ENCODE measurements around the gene HOXA1.

HOXA1 gene

GRCh38 chr7:27095897-27096767 lies at the start of gene HOXA1:
HOXA1 (minus strand) TSS chr7:27096000; CDS start chr7:27095912, 88 bp downstream.
- DNase-seq, result peak; percentile 97

DNA sequence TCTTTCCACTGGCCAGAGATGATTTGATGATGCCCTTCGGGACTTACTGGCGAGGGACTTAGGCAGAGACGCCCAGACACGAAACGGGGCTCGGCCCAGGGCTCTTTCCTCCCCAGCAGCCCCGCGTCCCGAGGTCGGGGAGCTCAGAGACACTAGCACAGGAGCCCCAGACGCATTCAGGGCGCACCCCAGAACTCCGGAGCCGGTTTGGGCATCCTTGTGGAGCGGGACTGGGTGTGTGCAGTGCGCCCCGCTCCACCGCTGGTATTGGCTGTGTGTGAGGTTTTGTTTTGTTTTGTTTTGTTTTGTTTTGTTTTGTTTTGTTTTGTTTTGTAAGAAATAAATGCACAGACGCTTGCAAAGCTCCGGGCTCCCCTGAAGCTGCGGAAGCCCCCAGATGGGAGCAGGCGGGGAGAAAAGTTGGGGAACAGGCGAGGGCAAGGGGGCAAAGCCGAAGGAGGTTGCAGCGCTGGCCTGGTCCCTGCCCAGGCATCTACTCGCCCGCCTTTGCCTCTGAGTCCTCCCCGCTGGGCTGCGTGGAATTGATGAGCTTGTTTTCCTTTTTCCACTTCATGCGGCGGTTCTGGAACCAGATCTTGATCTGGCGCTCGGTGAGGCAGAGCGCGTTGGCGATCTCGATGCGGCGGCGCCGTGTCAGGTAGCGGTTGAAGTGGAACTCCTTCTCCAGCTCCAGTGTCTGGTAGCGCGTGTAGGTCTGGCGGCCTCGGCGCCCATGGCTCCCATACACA lies 49.5 kb upstream of the HOXA1 start:
- DNase-seq, result no peak

DNA sequence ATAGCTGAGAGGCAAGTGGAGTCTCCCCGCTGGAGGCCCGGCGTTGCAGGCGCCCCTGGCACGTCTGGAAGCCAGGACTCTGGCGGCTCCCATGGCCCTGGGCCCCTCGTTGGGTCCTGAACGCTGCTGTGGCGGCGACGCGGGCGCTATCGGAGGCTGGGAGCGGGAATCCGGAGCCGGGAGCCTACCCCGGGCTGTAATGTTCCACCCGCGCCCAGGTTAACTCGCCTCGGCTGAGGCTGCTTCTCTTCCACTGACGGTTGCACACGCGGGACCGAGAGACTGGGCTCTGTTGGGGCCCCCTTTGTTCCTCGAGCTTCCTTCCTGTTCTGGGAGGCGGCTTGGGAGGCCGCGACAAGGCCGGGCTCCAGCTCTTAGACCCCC lies 49.0 kb upstream of the HOXA1 start:
- no peak for DNase-seq

GRCh38 chr7:27143950-27144780 lies 48.4 kb upstream of the HOXA1 start:
- no peak for DNase-seq

DNA sequence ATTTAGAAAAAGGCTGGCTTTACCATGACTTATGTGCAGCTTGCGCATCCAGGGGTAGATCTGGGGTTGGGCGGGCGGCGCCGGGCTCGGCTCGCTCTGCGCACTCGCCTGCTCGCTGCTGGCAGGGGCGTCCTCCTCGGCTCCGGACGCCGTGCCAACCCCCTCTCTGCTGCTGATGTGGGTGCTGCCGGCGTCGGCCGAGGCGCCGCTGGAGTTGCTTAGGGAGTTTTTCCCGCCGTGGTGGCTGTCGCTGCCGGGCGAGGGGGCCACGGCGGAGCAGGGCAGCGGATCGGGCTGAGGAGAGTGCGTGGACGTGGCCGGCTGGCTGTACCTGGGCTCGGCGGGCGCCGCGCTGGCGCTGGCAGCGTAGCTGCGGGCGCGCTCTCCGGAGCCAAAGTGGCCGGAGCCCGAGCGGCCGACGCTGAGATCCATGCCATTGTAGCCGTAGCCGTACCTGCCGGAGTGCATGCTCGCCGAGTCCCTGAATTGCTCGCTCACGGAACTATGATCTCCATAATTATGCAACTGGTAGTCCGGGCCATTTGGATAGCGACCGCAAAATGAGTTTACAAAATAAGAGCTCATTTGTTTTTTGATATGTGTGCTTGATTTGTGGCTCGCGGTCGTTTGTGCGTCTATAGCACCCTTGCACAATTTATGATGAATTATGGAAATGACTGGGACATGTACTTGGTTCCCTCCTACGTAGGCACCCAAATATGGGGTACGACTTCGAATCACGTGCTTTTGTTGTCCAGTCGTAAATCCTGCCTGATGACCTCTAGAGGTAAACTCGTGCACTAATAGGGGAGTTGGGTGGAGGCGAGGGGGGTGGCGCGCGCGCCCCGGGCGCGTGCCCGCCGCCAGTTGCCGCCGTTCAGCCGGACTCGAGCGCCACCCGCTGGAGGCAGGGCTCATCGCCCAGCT lies 47.5 kb upstream of the HOXA1 start, which contains the start of gene HOXA5:
TSS of gene HOXA5 (minus strand) at position 659 of the 927 bp plus-strand sequence. CDS start at position 585, 74 bp downstream.
- DNase-seq, result peak; percentile 80

- DNase-seq, result no peak
Observed at GRCh38 chr7:27142580-27143022, 46.8 kb upstream of the HOXA1 start.

GRCh38 chr7:27141923-27142579 lies 46.3 kb upstream of the HOXA1 start:
- no peak for DNase-seq

GRCh38 chr7:27141137-27141922 lies 45.5 kb upstream of the HOXA1 start:
- no peak for DNase-seq

GRCh38 chr7:27140126-27140857 lies 44.5 kb upstream of the HOXA1 start:
- DNase-seq, result no peak

DNA sequence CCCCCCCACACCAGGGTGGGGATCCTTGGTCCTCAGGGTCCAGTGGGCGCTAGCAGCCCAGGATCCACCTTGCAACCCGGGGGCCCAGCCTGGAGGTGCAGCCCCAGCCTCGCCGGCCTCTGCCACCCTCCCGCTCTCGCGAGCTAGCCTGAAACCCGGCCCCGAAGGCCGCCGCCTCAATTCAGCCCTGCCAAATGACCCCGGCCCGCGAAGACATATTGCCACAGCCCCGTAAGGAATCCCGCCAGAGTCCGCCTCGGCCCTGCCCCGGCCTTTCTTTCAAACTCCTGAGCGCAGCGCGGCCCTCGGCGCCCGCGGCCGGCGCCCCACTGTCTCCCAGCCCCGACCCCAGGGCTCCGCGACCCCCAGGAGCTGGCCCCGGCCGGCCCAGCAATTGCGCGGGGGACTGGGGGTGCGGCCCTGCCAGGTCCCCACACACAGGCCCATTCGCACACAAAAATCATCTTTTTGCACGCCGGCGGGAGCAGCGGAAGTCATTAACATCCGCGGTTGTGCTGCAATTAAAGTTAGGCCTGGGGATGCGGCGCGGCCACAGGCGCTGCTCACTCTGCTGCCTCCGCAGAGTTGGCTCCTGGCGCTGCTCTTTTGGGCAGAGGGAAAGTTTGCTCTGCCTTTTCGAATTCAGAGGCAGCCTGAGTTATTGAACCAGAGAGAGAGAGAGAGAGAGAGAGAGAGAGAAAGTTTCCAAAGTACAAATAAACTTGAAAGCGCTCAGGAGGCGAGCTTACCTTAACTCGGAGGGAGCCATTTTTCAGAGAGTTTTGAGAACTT lies 43.7 kb upstream of the HOXA1 start:
- no peak for DNase-seq

DNA sequence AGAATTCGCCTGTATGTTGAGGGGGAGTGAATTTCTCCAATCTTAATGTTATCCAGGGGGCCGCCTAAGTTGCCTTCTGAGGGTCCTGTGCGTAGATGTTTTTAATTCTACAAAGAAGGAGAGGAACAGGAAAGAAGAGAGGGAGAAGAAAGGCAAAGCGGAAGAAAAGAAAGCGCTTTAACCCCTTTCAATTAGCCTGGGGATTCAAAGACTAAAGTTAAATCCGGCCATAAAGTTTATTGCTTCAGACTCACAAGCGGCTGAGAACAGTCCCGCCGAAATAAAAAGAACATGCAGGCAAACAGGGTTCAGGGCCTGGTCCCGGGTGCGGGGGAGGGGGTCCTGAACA lies 43.2 kb upstream of the HOXA1 start:
- no peak for DNase-seq

DNA sequence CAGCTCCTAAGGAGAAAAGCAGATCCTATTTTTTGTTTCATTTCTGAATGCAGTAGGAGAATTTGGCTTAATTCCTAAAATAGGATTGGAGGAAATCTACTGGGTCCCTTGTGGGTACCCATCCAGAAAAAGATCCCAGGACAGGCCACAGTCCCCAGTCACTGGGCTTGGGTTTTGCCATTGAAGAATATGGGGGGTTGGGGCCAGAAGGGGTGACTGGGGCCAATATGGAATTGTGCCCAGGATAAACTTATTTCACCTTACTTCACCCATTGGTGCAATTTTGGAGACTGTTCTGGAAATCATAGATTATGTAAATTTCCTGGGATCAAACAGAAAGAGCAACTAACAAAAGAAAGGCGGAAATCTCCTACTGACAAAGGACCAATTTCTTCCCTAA lies 42.7 kb upstream of the HOXA1 start:
- no peak for DNase-seq

- no peak for DNase-seq
Observed at GRCh38 chr7:27137640-27138315, 42.0 kb upstream of the HOXA1 start.

GRCh38 chr7:27134392-27134791 lies 38.6 kb upstream of the HOXA1 start:
- no peak for DNase-seq

DNA sequence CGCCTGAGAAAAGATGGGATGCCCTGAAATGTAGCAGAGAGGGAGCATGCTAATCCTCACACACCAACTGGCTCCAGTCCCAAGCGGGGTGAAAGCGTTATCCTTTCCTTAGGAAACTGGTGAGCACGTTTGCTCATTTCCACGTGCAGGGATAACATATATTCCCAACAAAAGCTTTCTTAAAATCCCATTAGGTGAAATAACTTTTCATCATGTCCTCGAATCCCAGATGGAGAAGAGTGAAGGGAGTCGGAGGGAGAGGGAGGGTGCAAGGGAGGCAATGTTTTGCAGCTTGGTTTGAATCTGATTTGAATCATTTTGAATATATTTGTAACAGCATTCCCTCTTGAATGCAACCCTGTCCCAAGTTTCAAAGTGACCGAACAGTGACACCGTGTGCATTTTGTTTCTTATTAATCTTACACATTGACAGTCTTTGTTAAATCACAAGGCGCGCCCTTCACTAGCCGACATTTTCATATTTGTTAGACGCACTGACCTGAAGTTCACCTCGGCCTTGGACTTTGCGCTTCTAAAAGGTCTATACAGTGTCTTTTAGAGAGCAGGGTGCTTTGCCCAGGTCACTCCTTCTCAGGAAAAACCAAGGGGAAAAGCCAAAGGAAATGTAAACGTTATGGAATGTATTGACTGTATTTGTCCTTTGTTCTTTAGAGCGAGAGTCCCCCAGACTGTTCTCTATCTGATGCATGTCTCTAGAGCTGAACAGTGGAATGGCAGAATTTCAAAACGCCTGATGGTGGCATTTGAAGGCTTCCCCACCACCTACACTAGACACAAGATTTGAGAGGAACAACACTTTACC lies 37.8 kb upstream of the HOXA1 start:
- peak; percentile 63 for DNase-seq

DNA sequence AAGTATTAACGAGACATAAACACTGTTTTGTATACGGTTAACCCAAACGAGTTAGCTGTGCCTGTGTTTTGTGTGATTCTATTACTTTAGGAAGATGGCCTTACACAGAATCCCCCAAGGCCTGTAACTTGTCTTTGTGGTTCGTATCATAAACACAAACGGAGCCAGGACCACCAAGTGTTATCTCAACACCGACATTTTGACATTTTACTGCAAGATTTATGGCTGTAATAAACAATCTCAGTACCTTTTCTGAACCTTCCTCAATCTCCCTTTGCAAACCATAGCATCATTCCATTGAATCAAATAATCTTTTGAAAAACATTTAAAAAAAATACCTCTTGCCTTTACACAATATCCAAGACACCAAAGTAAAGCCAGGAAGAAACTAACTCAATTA lies 37.2 kb upstream of the HOXA1 start:
- DNase-seq, result no peak

DNA sequence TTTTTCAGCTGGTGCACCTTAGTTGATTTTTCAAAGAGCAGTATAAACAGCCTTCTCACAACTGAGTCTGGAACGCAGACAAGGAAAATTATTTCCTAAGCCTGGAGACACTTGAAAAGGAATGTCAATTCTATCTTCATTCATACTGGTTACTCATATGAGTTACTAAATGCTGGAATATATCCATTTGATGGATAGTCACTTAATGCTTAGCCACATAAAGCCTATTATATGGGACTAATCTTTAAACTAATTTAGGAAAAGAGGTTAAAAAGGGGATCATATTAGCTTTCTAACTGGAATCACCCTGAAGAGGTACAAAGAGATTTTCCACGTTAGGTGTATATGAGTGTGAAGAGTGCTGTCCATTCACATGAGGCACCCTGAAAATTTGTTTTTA lies 36.4 kb upstream of the HOXA1 start:
- DNase-seq, result peak; percentile 32

Data from NCI-H82 (cell line).